GM19395 (cell line): ENCODE results near the gene GJA10.

Experiments
- ATAC-seq: cut with Tn5 transposase; IDR thresholded peaks from one replicate; pipeline ENCODE4 v1.9.1; 2021; ENCODE audit warnings: mild to moderate bottlenecking, moderate library complexity; ENCODE audit not compliant: unreplicated experiment

Gene GJA10

DNA sequence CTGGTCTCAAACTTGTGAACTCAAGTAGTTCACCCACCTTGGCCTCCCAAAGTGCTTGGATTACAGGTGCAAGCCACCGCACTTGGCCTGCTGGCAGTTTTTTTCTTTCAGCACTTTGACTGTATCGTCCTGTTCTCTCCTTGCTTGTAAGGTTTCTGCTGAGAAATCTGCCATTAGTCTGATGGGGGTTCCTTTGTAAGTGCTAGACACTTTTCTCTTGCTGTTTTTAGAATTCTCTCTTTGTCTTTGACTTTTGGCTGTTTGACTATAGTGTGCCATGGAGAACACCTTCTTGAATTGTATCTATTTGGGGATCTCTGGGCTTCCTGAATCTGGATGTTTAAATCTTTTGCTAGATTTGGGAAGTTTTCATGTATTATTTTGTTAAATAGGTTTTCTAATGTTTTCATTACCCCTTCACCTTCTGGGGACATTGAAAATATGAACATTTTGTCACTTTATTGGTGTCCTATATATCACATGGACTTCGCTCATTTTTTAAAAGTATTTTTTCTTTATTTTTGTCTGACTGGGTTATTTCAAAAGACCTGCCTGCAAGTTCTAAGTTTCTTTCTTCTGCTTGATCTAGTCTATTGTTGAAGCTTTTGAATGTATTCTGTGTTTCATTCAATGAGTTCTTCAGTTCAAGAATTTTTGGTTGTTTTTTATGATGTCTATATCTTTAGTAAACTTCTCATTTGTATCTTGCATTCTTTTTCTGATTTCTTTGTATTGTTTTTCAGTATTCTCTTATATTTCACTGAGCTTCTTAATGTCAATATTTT is 22.1 kb downstream of the GJA10 start:
- ATAC-seq, result no peak

- no peak for ATAC-seq
Measured at GRCh38 chr6:89917216-89917615, 22.9 kb downstream of the GJA10 start.

DNA sequence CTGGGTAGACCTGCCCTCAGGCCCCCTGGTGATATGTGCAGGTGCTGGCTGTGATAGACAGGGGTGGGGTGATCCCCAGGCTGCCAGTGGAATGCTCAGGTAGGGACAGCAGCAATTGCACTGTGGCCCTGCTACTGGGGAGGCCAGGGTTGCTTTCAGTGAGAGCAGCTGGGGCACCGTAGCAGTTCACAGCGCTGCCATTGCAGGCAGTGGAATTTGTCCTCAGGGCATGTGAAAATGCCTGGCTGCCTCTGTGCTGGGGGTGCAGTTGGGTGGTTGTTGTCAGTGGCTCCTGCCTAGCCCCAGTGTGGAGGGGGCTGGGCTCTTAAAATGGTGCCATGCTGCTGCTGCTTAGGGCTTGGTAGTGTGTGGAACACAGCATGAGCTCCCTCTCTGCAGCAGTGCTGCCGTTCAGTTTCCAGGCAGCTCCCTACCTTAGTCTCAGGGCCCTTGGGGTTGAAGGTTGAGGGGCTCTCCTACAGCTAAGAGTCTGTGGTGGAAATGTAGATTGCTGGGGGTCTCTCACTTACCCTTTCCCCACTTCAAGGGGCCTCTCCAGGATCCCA is 23.6 kb downstream of the GJA10 start:
- ATAC-seq, result no peak

GRCh38 chr6:89921197-89921596 is 26.9 kb downstream of the GJA10 start:
- ATAC-seq, result no peak

GRCh38 chr6:89921691-89922090 is 27.4 kb downstream of the GJA10 start:
- ATAC-seq, result no peak

- ATAC-seq, result no peak
Measured at GRCh38 chr6:89924231-89924630, 30.0 kb downstream of the GJA10 start.

- ATAC-seq, result no peak
Measured at GRCh38 chr6:89925826-89926225, 31.6 kb downstream of the GJA10 start.

DNA sequence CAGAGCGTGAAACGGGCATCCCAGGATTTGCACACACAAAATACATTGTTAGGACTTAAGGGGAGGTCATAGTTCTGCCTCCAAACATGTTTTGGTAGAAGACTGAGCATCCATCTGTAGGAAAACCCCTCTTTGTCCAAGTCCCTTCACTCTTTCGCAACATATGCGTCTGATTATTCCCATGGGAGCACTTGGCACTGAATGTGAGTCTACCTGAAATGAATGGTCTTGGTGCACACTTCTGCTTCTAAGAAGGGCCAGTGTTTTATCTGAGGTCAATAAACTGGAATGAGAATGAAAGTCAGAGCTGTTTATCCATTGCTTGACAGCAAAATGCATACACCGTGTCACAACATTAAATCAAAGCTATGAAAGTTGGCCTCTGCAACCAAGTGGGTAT is 33.0 kb downstream of the GJA10 start:
- ATAC-seq, result no peak

- ATAC-seq, result no peak
Measured at GRCh38 chr6:89927791-89928550, 33.7 kb downstream of the GJA10 start.

DNA sequence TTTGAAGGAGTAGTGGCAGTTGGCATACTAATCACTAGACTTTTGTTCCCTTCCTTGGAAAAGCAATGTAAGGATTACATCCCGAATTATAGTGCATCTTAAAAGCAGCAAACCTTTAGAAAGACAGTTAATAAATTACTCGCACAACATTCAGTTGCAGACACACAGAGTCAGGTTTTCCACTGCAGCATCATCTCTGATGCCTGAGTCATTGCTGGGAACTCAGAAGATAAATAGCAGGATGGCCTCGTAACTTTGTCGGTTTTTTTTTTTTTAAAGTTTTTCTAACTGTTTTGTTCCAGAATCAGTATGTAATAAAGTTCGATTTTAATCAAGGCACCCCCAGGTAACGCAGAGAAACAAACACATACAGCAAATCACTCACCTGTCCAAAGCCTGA is 34.3 kb downstream of the GJA10 start:
- no peak for ATAC-seq

DNA sequence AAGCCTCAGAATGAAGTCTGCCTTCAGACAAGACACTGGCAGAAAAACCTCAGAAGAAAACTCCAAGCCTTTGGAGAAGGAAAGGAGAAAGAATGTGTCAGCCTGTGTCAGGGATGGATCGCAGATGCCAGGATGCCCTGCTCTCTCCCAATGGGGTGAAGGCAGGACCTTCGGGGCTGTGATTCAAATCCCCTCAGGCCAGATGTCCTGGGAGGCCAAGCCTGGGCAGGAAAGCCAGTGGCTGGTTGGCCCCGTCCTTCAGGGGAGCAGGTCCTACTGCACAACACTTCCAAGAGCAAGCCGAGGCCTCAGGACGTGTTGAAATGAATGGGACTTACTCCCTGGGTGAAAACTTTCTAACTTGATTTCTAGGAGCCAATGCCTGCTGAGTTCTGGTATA is 36.5 kb downstream of the GJA10 start:
- no peak for ATAC-seq

DNA sequence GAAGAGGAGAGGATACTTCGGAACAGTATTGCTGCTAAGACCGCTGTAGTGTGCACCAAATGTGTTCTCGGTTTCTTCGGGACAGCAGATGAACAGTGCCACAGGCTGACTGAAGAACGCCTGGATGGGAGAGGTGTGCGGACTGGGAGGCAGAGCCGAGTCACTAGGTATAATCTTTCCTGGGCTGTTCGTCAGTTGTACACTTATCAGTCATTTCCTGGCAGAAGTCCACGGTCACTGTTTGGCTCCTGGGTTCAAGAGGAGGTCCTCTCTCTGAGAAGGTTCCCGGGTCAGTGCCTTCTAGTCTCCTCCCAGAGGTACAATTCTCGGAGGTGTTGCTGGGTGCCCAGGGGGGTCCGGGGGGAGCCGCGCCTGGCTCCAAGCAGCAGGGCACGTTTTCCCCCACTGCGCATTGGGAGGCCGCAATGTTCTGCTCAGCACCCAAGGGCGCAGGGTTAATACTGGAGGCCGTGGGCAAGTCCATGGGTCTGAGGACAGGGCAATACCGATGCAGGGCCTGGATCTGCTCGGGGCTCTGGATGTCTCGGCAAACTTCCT is 38.1 kb downstream of the GJA10 start:
- no peak for ATAC-seq

- ATAC-seq, result no peak
Measured at GRCh38 chr6:89934685-89935366, 40.6 kb downstream of the GJA10 start.

DNA sequence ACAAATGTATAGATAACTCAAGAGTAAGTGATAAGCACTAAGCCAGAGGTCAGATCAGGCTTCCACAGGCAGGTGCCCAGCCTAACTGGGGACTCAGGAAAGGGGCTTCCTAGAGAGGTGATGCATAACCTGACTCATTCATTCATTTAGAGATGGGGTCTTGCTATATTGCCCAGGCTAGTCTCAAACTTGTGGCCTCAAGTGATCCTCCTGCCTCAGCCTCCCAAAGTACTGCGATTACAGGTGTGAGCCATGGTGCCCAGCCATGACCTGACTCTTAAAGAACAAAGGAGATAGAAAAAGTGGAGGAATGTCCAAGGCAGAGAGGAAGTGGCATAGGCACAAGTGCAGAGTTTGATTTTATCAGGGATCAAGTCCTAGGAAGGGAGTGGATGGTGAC is 41.9 kb downstream of the GJA10 start:
- ATAC-seq, result no peak

DNA sequence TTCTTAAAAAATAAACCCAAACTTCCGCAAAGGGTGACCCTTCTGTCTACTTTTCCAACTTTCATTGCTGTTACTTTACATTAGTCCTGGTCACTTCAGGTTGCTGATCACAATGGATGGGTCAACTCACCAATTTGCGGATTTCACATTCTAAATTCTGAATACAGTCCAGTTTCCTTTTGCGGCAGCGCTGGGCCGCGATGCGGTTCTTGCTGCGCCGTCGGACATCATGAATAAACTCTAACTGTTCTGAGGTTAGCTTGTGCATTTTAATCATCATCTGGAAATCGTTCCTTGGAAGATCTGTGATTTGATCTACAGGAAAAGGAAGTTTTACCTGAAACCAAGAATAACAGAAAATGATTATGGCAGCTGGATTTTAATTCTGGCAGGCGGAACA is 43.7 kb downstream of the GJA10 start:
- ATAC-seq, result no peak

DNA sequence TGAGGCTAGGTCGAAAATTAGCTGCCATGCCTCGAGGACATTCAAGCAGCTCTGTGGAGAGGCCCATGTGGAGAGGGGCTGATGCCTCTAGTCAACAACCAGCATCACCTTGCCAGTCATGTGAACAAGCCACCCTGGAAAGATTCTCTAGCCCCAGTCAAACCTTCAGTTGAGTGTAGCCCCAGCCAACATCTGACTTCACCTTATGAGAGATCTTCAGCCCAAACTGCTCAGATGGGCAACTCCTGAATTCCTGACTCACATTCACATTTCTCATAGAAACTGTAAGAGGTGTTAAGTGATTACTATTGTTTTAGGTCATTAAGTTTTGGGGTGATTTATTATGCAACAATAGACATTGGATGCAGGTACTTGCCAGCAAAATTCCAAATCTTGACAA is 44.9 kb downstream of the GJA10 start:
- no peak for ATAC-seq

DNA sequence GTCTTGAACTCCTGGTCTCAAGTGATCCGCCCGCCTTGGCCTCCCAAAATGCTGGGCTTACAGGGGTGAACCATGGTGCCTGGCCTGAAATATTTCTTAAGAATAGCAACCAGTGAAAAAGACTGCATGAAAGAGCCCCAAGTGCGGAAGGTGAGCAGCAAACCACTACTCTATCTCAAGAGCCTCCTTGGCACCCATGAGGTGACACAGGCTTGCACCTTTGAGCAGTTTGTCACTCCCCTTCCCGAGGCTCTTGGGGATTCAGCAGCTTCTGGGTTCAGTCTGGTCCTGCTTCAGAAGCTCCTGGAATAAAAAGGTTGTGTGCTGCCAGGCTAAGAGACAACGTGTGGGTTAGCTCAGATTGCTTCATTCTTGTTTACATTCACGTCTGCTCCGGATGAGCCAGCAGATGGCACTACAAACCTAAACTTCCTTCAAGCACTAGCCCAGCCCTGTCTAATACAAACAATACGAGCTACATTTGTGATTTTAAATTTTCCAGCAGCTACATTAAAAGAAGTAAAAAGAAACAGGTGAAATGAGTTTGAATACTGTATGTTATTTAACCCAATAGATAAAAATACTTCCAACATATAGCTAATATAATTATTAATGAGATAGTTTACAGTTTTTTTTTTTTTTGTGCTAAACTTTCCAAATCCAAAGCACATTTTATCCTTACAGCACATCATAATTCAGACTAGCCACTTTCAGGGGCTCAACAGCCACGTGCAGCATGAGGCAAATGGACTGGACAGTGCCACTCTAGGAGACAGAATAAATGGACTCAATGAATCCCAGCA is 46.2 kb downstream of the GJA10 start:
- peak; percentile 89 for ATAC-seq

GRCh38 chr6:89941031-89941762 is 46.9 kb downstream of the GJA10 start:
- no peak for ATAC-seq

GRCh38 chr6:89941763-89942497 is 47.7 kb downstream of the GJA10 start:
- no peak for ATAC-seq
